ENCODE data around the gene CST7. TPM values are rescaled to one million over a fixed set of nuclear protein-coding genes. Genes with fewer than 3 reads are reported as not detected.
A peak's percentile ranks its signal among the peaks of the same experiment; 100 is the strongest.

CST7 gene
- total RNA-seq, 4 donors from 2014 or later = 0.97 to 4.1 (median 2.7) TPM; not detected in 1

DNA sequence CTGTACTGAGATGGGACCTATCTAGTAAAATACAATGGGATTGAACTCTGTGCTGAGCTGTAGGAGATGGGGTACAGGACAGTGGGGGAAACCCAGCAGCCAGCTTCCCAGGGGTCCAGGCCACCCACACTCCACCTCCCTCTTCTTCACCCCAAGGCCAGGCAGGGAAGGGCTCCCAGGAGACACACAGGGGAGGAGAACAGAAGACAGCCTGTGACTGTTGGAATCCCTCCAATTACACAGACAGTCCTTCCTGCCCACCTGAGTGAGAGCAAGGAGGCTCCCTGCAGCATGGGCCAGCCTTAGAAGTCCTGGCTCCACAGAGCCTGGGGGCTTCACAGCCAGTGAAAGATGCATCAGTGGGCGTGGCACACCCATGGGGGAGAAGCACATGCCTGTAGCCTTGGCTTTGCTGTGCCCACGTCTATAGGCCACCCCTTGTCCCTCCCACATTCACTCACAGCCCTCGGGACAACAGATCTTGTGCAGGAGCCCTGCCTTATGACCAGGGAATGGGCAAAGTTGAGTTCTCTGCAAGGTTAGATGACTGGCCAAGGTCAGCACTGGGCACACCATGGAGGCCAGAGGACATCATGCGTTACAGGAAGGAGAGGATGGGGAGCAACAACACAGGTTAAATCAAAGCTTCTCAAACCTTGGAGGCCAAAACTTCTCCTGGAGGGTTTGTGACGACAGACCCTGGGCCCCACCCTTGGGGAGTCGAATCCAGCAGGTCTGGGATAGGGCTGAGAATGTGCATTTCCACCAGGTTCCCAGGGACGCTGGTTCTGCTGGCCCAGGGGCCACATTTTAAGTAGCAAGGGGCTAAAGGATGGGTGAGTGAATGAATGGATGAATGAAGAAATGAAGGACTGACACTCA, 12.3 kb upstream of the CST7 start:
- no peak overlapping the region for H3K27ac ChIP-seq
- DNase-seq (ENCODE audit: low spot score in 2 of 2) = no peak
- no peaks in the 10 kb centered on the region for H3K4me1 ChIP-seq
- no peaks in the 10 kb centered on the region for H3K9me3 ChIP-seq
- no peak for TF ChIP-seq POLR2AphosphoS5 (IDR thresholded peaks at IDR 0.05)
- no peak for TF ChIP-seq POLR2A (IDR thresholded peaks at IDR 0.05)
- TF ChIP-seq, protein P1, sequence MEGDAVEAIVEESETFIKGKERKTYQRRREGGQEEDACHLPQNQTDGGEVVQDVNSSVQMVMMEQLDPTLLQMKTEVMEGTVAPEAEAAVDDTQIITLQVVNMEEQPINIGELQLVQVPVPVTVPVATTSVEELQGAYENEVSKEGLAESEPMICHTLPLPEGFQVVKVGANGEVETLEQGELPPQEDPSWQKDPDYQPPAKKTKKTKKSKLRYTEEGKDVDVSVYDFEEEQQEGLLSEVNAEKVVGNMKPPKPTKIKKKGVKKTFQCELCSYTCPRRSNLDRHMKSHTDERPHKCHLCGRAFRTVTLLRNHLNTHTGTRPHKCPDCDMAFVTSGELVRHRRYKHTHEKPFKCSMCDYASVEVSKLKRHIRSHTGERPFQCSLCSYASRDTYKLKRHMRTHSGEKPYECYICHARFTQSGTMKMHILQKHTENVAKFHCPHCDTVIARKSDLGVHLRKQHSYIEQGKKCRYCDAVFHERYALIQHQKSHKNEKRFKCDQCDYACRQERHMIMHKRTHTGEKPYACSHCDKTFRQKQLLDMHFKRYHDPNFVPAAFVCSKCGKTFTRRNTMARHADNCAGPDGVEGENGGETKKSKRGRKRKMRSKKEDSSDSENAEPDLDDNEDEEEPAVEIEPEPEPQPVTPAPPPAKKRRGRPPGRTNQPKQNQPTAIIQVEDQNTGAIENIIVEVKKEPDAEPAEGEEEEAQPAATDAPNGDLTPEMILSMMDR (IDR thresholded peaks at IDR 0.05) = no peak
- no peak for TF ChIP-seq EP300 (IDR thresholded peaks at IDR 0.05)
- no peak overlapping the region for H3K4me3 ChIP-seq
- no peaks in the 10 kb centered on the region for H3K27me3 ChIP-seq
- WGBS = 82% methylated on average over 5 of the region's 7 CpGs
- no peaks in the 10 kb centered on the region for H3K36me3 ChIP-seq

DNA sequence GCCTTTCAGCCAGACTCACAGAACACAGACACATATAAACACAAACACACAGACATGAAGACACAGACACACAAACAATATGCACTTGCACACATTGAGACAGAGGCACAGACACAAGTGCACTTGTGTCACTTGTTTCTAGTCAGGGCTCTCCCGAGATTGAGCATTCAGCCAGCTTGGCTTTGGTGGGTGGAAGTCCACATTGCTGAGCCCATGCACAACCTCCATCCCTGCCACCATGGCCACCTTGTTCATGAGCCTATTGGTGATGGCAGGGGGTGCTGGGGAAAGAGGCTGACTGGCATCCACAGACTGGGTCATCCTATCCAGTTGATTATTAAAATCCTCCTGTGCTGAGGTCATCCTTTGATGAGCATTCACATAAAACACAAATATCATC, 11.5 kb upstream of the CST7 start:
- TF ChIP-seq POLR2A (IDR thresholded peaks at IDR 0.05) = no peak
- TF ChIP-seq EP300 (IDR thresholded peaks at IDR 0.05) = no peak
- no peak for TF ChIP-seq POLR2AphosphoS5 (IDR thresholded peaks at IDR 0.05)
- TF ChIP-seq, protein P1 (IDR thresholded peaks at IDR 0.05) = no peak
- 0% methylated on average over 1 of the region's 1 CpG for WGBS
- peaks cover 4% of the 10 kb centered on the region for H3K9me3 ChIP-seq

DNA sequence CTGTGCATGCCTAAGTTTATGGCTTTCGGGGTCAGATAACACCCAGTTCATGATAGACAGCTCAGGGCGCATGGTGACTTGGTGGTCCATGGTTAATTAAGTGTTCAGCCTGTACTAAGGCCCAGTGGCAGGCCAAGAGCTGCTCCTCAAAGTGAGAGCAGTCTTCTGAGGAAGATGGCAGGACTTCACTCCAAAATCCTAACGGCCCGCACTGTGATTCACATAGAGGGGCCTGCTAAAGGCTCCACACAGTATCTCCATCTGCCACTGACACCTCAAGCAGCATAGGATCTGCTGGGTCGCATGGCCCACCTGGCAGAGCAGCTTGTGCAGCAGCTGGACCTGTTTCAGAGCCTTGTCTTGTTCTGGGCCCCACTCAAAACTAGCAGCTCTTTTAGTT, 10.6 kb upstream of the CST7 start:
- TF ChIP-seq, protein P1 (IDR thresholded peaks at IDR 0.05) = no peak
- TF ChIP-seq POLR2A (IDR thresholded peaks at IDR 0.05) (no peak), EP300 (IDR thresholded peaks at IDR 0.05) (no peak), POLR2AphosphoS5 (IDR thresholded peaks at IDR 0.05) (no peak)
- no peak for DNase-seq (ENCODE audit: low spot score in 2 of 2)
- Histone ChIP-seq H3K9me3 (peaks cover 6% of the 10 kb centered on the region), H3K27ac (no peak overlapping the region), H3K36me3 (no peaks in the 10 kb centered on the region), H3K27me3 (no peaks in the 10 kb centered on the region), H3K4me3 (no peak overlapping the region), H3K4me1 (no peaks in the 10 kb centered on the region)
- 83% methylated on average over 4 of the region's 5 CpGs for WGBS

More for the DNA sequence above, 11.5 kb upstream of the CST7 start:
- Histone ChIP-seq H3K36me3 (no peaks in the 10 kb centered on the region), H3K4me3 (no peak overlapping the region), H3K4me1 (no peaks in the 10 kb centered on the region), H3K27ac (no peak overlapping the region), H3K27me3 (no peaks in the 10 kb centered on the region)
- peak in 1 of 2 donors; percentile 24 for DNase-seq (ENCODE audit: low spot score in 2 of 2)

DNA sequence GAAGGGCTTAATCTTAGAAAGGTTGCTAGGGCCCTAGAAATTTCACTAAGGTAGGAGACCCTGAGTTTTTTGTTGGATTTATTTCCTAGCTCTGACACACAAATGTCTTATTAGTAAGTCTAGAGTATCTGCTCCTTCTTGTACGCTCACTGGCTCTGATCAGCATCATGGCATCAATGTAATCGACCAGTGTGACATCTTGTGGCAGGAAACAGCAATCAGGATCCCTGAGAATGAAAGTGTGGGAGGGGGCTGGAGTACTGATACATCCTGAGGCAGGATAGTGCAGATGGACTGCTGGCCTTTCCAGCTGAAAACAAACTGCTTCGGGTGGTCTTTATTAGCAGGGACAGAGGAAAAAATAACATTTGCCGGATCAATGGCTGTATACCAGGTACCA, 10.0 kb upstream of the CST7 start:
- TF ChIP-seq EP300 (IDR thresholded peaks at IDR 0.05) (no peak), POLR2A (IDR thresholded peaks at IDR 0.05) (no peak), POLR2AphosphoS5 (IDR thresholded peaks at IDR 0.05) (no peak)
- TF ChIP-seq, protein P1 (IDR thresholded peaks at IDR 0.05) = no peak
- Histone ChIP-seq H3K9me3 (peaks cover 6% of the 10 kb centered on the region), H3K36me3 (no peaks in the 10 kb centered on the region), H3K27ac (no peak overlapping the region), H3K4me1 (no peaks in the 10 kb centered on the region), H3K4me3 (no peak overlapping the region), H3K27me3 (no peaks in the 10 kb centered on the region)
- WGBS = 62% methylated on average over 4 of the region's 4 CpGs
- DNase-seq (ENCODE audit: low spot score in 2 of 2) = no peak

DNA sequence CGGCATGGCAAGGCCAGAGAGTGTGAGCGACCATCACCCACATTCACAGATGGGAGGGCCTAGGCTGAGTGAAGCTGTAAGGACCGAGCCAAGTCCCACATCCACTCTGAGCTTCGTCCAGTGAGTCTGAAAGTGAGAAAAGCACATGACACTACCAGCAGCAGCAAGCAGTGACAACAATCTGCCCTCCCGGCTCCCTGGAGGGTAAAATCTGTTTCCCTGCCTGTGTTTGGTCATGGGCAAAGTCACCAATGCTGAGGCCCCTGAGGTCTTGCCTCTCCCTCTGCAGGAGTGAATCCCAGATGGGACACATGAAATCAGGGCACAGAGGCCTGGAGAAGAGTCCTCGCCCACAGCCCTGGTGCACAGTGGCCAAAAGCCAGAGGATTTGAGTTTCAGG, 6.4 kb upstream of the CST7 start:
- H3K4me3 ChIP-seq = no peak overlapping the region
- H3K27me3 ChIP-seq = no peaks in the 10 kb centered on the region
- TF ChIP-seq, protein P1 (IDR thresholded peaks at IDR 0.05) = no peak
- no peak for TF ChIP-seq POLR2AphosphoS5 (IDR thresholded peaks at IDR 0.05)
- no peak for TF ChIP-seq POLR2A (IDR thresholded peaks at IDR 0.05)
- no peak for TF ChIP-seq EP300 (IDR thresholded peaks at IDR 0.05)
- H3K27ac ChIP-seq = no peak overlapping the region
- H3K4me1 ChIP-seq = no peaks in the 10 kb centered on the region
- DNase-seq (ENCODE audit: low spot score in 2 of 2) = peak in 1 of 2 donors; percentile 27
- no peaks in the 10 kb centered on the region for H3K36me3 ChIP-seq
- WGBS = 73% methylated on average over 6 of the region's 6 CpGs
- H3K9me3 ChIP-seq = peaks cover 6% of the 10 kb centered on the region

Measured in suprapubic skin (tissue), 4 donors.